Bone marrow (tissue), 2 donors: ENCODE data around the gene TEPSIN.

Source experiments
- DNase-seq, 2 donors: peaks; one replicate each; lab custom pipeline; 2025; lab: John Stamatoyannopoulos, UW

Gene TEPSIN

DNA sequence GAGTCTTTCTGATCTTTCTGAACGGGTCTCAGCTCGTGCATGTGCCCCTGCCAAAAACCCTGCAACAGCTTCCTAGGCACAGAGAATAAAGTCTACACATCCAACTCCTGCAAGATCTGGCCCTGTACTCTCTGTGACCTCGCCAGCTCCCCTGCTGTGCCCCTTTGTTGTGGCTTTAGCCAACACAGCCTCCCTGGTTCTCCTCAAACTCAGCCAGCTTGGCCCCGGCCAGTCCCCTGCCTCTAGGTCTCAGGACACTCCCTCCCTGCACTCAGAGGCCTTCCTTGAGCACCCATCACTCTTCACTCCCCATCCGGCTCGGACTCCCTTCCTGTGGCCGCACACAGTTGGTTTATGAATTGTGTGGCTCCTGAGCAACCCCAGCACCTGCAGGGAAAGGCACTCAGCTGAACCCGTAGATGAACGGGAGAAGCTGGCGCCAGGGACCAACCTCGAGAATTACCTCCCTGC lies 17.4 kb downstream of the TEPSIN start:
- no peak for DNase-seq

DNA sequence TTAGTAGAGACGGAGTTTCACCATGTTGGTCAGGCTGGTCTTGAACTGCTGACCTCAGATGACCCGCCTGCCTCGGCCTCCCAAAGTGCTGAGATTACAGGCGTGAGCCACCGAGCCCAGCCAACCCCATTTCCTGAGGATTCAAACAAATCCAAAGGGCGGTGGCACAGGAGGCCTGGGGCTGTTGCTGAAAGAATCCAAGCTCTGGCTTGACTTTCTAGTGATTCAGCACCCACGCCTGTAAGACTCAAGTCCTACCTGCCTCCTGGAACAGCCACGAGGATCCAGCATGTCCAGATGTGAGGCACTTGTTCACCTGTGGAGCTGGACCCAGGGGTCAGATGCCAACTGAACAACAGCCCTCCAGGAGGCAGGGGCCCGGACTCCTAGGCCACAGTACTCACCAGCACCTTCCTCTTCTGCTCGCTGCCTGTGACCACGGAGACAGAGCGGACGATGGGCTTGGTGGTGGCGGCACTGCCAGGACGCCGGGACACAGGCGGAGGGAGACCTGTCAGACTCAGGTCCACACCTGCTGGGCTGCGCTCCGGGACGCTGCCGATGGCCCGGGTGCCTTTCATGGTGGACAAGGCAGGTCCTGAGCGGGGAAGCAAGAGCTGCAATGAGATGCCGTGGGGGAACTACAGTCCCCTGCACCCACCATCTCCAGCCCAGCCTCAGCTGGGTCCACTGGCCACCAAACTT lies 19.2 kb downstream of the TEPSIN start:
- DNase-seq: no peak

DNA sequence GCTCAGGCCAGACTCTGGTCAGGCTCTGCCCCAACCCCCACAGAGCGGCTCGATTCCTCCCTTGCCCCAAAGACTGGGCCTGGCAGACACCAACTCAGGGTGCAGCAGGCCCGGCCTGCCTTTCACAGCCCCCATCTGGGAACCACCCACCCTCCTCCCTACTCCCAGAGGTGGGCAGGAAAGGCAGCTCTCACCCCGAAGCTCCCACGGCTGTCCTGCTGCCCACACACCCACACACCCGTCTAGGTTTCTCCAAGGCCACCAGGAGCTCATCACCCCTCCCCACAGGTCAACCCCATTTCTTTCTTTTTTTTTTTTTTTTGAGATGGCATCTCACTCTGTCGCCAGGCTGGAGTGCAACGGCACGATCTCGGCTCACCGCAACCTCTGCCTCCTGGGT lies 19.9 kb downstream of the TEPSIN start:
- DNase-seq: no peak

DNA sequence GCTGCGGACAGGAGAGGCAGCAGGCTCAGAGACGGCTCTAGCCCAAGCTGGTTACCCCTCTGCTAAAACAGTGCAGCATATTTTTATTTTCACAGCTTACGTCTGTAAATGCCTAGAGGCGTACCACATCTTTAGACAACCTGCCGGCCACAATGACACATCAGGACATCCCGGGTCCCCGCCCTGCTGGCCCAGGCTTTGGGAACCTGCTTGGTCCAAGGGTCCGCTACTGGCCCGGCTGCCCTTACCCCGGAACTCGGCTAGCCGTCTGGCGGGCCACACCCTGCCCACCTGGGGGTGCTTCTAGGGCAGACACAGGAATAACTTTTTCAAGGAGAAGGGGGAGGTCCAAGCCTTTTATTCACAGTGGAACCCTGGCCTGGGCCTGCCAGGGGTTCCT lies 20.4 kb downstream of the TEPSIN start:
- no peak for DNase-seq

DNA sequence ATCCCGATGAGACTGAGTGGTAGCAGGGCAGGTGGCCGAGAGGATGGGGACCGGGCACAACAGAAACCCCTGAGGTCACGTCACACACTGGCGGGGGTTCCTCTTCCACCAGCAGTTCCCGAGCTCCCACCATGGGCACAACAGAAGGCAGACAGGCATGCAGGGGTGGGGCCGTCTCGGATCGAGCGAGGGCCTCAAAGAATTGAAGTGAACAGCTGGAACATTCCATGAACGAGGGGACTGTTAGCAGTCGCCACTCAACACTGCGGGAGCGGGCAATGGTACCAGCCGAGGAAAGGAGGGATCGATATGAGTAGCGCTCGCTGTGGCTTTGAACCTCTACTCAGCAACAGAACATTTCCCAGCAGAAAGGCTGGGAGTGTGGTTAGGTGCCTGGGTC lies 21.4 kb downstream of the TEPSIN start:
- no peak for DNase-seq

DNA sequence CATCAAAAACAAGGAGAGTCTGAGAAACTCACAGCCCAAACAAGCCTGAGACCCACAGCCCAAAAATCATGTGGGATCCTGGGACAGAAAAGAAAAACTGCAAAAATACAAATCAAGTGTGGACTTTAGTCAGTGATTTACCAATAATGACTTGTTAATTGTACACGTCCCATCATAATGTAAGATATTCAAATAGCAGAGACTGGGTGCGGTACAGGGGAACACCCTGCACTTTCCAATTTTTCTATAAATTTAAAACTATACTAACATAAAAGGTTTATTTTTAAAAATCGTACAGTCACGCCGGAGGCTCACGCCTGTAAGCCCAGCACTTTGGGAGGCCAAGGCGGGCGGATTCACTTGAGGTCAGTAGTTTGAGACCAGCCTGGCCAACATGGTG lies 24.9 kb downstream of the TEPSIN start:
- DNase-seq: no peak

DNA sequence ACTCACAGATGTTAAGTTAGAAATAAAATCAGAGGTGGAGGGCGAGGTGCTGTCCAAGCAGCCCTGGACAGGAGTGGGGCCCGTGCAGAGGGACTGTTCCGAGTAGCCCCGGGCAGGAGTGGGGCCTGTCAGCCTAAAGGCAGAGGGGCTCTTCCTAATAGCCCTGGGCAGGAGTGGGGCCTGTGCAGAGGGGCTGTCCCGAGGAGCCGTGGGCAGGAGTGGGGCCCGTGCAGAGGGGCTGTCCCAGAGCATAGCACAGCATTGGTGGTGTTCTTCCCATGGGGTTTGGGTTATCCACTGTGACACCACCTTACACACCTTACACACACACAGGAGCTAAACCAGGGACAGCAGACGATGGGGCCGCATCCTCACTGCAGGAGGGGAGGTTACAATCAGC lies 26.5 kb downstream of the TEPSIN start:
- DNase-seq: no peak

DNA sequence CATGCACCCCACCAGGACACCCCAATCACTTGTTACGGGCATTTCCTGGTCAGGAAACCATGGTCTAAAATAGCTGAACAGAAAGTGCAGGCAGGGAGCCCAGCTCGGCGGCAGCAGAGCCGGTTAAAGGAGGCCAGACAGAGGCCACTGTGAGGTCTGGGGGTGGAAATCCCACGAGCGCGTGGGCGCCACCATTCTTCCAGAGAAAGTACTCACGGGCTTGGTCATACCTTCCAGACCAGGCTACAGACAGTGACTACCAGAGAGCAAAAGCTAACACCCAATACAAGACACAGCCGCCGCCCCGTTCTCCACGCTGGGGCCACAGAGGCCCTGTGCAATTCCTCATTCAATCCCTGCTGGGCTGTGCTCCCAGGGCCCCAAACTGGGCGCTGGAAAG lies 28.0 kb downstream of the TEPSIN start:
- no peak for DNase-seq

DNA sequence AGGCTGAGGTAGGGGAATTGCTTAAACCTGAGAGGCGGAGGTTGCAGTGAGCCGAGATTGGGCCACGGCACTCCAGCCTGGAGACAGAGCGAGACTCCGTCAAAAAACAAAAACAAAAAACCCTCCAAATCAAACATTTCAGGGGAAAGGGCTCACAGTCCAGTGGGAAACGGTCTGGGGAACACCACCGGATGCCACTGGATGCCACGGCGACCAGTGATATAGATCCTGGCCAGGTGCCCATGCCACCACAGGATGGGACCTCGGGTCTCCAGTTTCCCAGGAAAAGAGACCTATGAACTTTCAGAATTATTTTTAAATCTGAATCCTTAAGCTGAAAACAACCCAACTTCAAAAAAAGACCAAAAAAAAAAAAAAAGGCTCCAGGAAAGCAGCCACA lies 28.4 kb downstream of the TEPSIN start:
- no peak for DNase-seq

DNA sequence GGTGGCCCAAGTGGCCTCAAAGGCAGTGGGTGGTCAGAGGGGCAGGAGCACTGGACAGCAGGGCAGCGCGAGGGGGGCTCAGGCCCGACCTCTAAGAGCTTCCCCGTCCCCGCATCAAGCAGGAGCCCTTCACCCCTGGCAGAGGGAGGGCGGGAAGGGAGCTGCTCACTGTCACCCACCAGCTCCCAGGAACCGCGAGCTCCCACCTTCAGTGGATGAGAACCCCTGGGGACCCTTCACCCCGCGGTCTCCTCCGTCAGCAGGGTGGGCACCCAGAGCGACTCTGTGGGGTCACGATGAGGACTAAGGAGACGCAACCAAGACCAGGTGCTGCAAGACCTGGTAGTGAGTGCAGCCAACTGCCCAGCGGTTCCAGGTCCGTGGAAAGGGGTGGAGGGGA lies 29.7 kb downstream of the TEPSIN start:
- no peak for DNase-seq

DNA sequence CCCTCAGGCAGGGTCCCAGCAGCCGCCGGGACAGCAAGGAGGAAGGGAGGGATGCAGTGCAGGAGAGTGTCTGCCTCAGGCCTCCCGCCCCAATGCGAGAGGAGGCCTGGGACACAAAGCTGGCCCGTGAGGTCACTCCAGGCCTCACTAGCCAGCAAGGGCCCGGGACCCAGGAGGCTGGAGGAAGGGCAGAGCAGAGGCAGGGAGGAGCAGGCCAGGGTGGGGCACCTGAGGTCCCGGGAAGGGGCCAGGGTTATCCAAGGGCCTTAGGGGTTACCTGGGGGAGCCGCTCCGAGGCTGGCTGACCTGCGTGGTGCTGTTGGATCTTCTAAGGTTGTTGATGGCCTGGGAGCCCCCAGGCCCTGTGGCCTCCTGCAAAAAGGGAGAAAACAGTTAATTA lies 30.2 kb downstream of the TEPSIN start:
- DNase-seq: no peak

DNA sequence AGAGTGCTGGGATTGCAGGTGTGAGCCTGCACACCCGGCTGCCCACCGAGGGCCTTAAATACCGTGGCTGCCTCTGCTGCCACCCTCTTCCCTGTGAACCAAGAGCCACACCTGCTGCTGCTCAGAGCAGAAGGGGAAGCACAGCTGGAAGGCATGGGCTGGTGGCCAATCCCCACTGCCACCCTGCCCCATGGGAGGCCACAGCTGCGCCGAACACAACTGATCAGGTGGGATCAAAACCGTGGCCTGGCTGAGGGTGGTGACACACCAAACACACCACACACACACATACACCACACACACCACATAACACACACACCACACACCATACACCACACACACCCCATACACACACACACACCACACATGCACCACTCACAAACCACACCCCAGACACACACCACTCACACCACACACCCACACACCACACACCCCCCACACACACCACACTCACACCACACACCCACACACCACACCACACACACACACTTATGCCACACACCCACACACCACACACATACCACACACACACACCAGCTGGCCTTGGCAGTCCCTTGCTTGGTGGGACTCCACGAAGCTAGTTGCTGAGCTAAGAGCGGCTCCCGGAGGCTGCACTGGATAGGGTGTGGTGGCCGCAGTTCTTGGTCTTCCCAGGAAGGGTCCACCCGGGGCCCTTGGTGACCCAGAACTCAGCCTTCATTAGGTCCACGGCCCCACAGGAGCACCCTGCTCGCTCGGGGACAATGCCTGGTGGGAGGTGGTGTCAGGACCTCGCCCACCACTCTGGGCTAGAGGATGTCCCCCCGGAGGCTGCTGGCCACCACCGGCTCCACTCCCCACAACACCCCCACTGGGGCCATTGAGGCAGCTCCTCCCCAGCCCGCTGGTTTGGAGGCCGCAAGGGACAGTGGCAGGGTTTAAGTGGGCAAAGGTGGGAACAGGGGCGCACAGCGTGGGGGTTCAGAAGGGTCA lies 31.0 kb downstream of the TEPSIN start:
- DNase-seq: no peak

DNA sequence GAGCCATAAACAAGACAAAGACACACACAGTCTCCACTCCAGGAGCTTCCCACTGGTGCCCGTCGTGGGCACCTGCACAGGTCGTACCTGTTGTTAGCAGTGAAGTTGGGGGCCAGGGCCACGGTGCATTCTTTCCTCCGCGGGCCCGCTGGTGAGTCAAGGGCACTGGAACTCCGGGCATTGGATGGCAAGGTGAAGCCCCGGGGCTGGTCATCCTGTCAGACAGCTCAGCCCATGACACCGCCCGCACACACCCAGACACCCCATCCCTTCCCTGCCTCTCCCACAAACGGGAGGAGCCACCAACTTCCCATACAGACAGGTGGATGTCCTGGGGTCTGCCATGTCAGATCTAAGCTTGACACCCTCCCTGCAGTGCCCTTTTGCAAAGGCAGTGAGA lies 32.2 kb downstream of the TEPSIN start:
- no peak for DNase-seq

DNA sequence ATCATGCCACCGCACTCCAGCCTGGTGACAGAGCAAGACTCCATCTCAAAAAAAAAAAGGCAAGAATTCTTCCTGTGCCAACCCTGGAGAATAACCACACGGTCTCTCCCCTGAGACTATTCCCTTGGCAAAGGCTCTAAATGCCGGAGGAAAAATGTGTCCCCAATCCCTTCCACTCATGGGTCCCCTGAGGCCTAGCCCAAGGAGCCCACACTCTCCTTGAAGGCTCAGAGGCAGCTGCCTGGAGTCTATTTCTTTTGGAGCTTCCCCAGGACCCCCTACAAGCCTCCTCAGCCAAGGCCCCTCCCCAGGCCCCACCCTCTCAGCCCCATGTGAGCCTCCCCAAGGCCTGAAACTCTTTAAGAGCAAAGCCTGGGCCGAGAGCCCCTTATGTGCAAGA lies 32.7 kb downstream of the TEPSIN start:
- no peak for DNase-seq

DNA sequence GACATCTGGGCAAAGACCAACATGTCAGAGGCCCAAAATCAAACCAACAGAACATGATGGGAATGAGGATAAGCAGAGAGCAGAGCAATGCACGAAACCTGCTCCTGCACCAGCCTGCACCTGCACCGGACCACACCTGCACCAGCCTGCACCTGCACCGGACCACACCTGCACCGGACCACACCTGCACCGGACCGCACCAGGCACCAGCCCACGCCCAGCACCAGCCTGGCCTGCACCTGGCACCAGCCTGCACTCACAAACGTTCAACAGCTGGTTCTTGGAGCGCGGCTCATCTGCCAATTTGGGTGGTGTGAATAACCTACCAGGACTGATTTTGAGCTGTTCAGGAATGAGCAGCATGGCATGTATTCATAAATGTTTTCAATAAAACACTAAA lies 34.3 kb downstream of the TEPSIN start:
- DNase-seq: no peak

DNA sequence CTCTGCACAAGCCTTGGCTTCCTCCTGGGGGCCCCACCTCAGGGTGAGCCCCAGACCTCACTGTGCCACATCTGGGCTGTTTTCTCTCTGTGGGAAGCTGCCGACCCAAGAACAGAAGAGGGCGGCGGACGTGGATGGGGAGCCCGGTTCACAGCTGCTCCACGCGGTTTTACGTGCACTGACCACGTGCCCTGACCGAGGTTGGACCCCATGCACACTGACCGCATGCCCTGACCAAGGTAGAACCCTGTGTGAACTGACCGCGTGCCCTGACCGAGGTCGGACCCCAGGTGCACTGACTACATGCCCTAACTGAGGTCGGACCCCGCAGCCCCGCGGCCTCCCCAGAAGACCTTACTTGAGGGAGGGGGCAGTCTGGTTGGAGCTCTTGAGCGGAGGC lies 35.7 kb downstream of the TEPSIN start:
- DNase-seq: no peak

DNA sequence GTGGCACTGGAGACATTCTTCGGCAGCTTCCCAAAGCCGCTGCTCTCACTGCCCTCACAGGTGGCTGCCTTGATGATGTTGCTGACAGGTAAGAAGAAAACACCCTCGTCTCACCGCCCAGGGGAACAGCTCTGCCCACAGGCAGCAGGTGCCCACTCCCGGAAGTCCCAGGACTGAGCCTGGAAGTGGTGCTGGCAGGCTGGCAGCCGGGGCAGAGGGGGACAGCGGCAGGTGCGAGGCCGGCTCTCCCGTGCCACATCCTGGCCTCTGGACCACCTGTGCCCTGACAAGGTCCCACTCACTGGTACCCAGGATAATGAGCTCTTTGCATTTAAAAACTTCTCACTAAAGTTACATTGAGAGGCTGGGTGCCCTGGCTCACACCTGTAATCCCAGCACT lies 36.5 kb downstream of the TEPSIN start:
- DNase-seq: no peak

DNA sequence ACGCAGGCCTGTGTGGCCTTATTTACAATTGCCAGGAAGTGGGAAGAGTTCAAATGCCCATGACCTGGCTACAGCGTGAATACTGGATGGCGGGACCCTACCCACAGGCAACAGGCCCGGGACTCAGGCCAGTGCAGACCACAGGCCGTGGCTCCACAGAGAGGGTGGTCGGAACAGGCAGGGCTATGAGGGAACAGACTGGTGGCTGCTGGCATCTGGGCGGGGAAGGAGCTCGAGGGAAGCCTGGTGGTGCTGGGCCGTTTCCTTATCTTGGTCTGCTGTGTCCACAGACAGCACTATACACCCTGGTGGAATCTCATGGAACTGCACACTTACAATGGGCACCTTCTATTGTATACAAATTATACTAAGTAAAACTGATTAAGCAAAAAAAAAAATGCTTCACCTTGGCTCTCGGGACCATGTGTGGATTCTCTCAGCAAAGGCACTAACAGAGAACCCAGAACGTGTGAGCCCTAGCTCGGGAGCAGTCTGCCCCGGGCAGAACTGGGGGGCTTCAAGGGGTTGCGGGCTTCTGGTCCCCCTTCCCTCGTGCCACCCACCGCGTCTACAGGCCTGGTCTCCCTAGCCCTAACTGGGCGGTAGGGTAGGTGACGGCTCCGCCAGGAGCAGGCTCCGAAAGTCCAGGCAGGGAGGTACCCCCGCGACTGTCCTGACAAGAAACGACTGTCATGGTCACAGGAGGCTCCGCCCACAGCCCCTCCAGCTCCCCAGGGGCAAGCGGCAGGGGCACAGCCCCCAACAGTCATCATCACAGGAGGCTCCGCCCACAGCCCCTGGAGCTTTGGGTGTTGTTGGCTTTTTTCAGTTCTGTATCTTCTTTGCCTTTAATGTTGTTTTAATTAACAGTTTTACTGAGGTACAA lies 37.9 kb downstream of the TEPSIN start:
- peak; percentile 12 to 63 for DNase-seq

DNA sequence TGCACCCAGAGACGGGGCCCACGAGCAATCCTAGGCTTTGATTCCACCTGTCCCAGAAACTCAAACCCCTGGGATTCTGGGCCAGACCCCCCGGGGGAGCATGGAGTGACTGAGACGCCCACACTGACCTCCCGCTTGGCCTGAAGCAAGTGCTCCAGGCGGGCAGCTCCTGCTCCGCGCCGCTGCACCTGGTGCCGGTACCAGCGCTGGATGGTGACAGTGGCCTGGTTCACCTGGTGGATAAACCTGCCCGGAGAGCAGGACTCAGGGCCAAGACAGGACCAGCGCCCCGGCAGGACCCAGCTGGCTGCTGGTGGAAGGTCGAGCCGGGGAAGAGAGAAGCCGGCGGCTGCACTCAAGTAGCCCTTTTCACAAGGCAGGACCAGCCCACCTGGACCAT lies 38.7 kb downstream of the TEPSIN start:
- DNase-seq: no peak

DNA sequence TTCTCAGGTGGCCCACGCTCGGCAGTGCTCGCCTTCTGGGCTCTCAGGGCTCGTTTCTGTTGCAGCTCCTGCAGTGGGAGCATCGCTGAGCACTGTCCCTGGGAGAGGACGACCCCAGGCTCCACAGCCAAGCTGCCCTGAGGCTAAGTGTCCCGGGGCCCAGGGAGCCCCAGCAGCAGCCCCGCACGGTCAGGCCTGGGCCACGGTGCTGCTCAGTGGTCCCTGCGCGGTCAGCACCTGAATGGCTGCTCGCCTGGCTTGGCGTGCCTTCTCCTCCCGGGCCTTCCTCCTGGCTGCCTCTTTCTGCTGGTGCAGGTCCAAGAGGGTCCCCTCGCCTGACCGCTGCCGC lies 39.4 kb downstream of the TEPSIN start:
- no peak for DNase-seq

DNA sequence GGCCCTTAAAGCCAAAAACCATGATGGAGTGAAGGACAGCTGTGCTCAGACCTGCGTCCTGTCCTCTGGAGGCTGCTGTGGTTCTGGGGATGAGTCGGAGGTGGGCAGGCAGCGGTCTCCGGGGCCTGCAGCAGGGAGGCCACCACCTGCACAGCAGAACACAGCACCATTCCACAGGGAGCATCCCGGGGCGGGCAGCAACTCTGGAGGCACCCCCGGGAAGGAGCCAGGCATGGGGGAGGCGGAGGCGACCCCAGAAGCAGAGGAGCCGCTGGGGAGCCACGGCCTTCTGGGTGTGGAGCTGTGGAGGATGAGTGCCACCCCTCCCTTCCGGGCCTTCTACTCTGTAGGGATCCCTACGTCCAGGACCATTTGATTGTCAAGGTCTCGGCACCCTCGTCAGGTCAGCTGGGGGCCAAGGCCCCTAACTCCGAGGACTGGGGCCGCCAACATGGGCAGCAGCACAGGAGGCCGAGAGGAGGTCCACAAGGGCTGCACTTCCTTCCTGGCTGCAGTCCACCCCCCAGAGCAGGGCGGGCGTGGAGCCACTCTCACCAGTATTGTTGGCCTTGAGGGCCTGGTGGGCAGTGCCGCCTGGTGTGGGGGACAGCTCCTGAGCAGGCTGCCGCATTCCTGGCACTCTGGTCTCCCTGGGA lies 39.9 kb downstream of the TEPSIN start:
- no peak for DNase-seq
